Neural crest cell (in vitro differentiated cells): ENCODE results near the gene FAM240A. TPM values are rescaled to one million over a fixed set of nuclear protein-coding genes. Genes with fewer than 3 reads are reported as not detected.

Source experiments
- DNase-seq: peaks from one replicate; pipeline ENCODE4 v3.0.0; 2021; ENCODE audit warnings: low read depth, mixed read lengths, low spot score
- H3K27ac Mint-ChIP-seq: one replicate; pipeline ENCODE4 v1.8.0; 2021; ENCODE audit warnings: mild to moderate bottlenecking, mixed read lengths; ENCODE audit not compliant: unreplicated experiment
- H3K27me3 Mint-ChIP-seq: 2 replicates; pipeline ENCODE4 v1.8.0; 2021; ENCODE audit warnings: low read depth, mild to moderate bottlenecking, mixed read lengths
- H3K36me3 Mint-ChIP-seq: 2 replicates; pipeline ENCODE4 v1.8.0; 2021; ENCODE audit warnings: low read depth, mild to moderate bottlenecking, mixed read lengths
- H3K4me1 Mint-ChIP-seq: 2 replicates; pipeline ENCODE4 v1.8.0; 2021; ENCODE audit warnings: mixed read lengths
- H3K4me3 Mint-ChIP-seq: one replicate; pipeline ENCODE4 v1.8.0; 2021; ENCODE audit warnings: mild to moderate bottlenecking, mixed read lengths
- H3K9me3 Mint-ChIP-seq: 2 replicates; pipeline ENCODE4 v1.8.0; 2021; ENCODE audit warnings: mixed read lengths
- CTCF ChIP-seq: fragments of 200-600 bp; sonication (generic); conservative IDR thresholded peaks from 2 replicates; pipeline ENCODE4 v1.5.0; 2021; ENCODE audit warnings: antibody characterized with exemption, mild to moderate bottlenecking
- total RNA-seq: library from RNA; stranded (reverse); gene quantifications from 2 replicates; pipeline ENCODE4 v1.2.1, GENCODE V29; 2021

FAM240A gene
- total RNA-seq, 1 donor from 2014 or later: not detected

- H3K36me3 Mint-ChIP-seq: no peaks in the 10 kb centered on the region
- no peaks in the 10 kb centered on the region for H3K9me3 Mint-ChIP-seq
- no peak overlapping the region for H3K4me3 Mint-ChIP-seq
- no peak overlapping the region for H3K27ac Mint-ChIP-seq
- H3K27me3 Mint-ChIP-seq: no peaks in the 10 kb centered on the region
- no peak for TF ChIP-seq CTCF
- DNase-seq: no peak
- H3K4me1 Mint-ChIP-seq: no peaks in the 10 kb centered on the region
Measured at GRCh38 chr3:46671541-46672348, 59.4 kb downstream of the FAM240A start.

GRCh38 chr3:46672349-46672695 is 60.0 kb downstream of the FAM240A start:
- no peak for TF ChIP-seq CTCF
- H3K27ac Mint-ChIP-seq: no peak overlapping the region
- H3K27me3 Mint-ChIP-seq: no peaks in the 10 kb centered on the region
- DNase-seq: no peak
- no peaks in the 10 kb centered on the region for H3K36me3 Mint-ChIP-seq
- no peaks in the 10 kb centered on the region for H3K4me1 Mint-ChIP-seq
- H3K4me3 Mint-ChIP-seq: no peak overlapping the region
- no peaks in the 10 kb centered on the region for H3K9me3 Mint-ChIP-seq

GRCh38 chr3:46673151-46674030 is 61.1 kb downstream of the FAM240A start:
- no peaks in the 10 kb centered on the region for H3K9me3 Mint-ChIP-seq
- no peak for TF ChIP-seq CTCF
- H3K4me1 Mint-ChIP-seq: no peaks in the 10 kb centered on the region
- H3K4me3 Mint-ChIP-seq: no peak overlapping the region
- no peaks in the 10 kb centered on the region for H3K27me3 Mint-ChIP-seq
- no peak overlapping the region for H3K27ac Mint-ChIP-seq
- no peaks in the 10 kb centered on the region for H3K36me3 Mint-ChIP-seq
- no peak for DNase-seq

- no peak for DNase-seq
- Mint-ChIP-seq H3K9me3 (no peaks in the 10 kb centered on the region), H3K4me1 (no peaks in the 10 kb centered on the region), H3K27ac (no peak overlapping the region), H3K27me3 (no peaks in the 10 kb centered on the region), H3K4me3 (no peak overlapping the region), H3K36me3 (no peaks in the 10 kb centered on the region)
- peak; percentile 34 for TF ChIP-seq CTCF
Measured at GRCh38 chr3:46674031-46674845, 61.9 kb downstream of the FAM240A start.

GRCh38 chr3:46675426-46675825 is 63.1 kb downstream of the FAM240A start:
- Mint-ChIP-seq H3K4me3 (no peak overlapping the region), H3K9me3 (no peaks in the 10 kb centered on the region), H3K27me3 (no peaks in the 10 kb centered on the region), H3K4me1 (no peaks in the 10 kb centered on the region), H3K36me3 (no peaks in the 10 kb centered on the region), H3K27ac (no peak overlapping the region)
- no peak for TF ChIP-seq CTCF
- DNase-seq: no peak
